Hematopoietic multipotent progenitor cell treated with erythropoietin and hydrocortisone succinate and interleukin-3 and kit ligand, for 4 days (in vitro differentiated cells): ENCODE results near the gene LIX1.
"Not testable (repeated sequence)": the region's sequence is repeated elsewhere in the genome, so short reads cannot be mapped to it uniquely, and the experiment has no call there.

Experiments used
- DNase-seq: peaks from one replicate; pipeline ENCODE4 v3.0.0-alpha.2; 2015

The LIX1 gene

GRCh38 chr5:97101189-97101910 lies 41.1 kb downstream of the LIX1 start:
- no peak for DNase-seq

- no peak for DNase-seq
Measured at GRCh38 chr5:97100476-97100875, 41.9 kb downstream of the LIX1 start.

- DNase-seq = no peak
Measured at GRCh38 chr5:97098922-97099321, 43.5 kb downstream of the LIX1 start.

GRCh38 chr5:97097326-97098230 lies 44.8 kb downstream of the LIX1 start:
- peak; percentile 13 for DNase-seq

- no peak for DNase-seq
Measured at GRCh38 chr5:97096846-97097245, 45.6 kb downstream of the LIX1 start.

GRCh38 chr5:97096191-97096590 lies 46.2 kb downstream of the LIX1 start:
- no peak for DNase-seq

GRCh38 chr5:97095318-97095732 lies 47.1 kb downstream of the LIX1 start:
- DNase-seq = no peak

- DNase-seq = no peak
Measured at GRCh38 chr5:97094579-97095317, 47.7 kb downstream of the LIX1 start.

- DNase-seq = no peak
Measured at GRCh38 chr5:97093193-97093592, 49.2 kb downstream of the LIX1 start.

GRCh38 chr5:97090944-97091343 lies 51.5 kb downstream of the LIX1 start:
- DNase-seq = no peak

GRCh38 chr5:97089149-97089801 lies 53.1 kb downstream of the LIX1 start:
- no peak for DNase-seq

- DNase-seq = peak; percentile 29
Measured at GRCh38 chr5:97088774-97089148, 53.6 kb downstream of the LIX1 start.

- no peak for DNase-seq
Measured at GRCh38 chr5:97087138-97087537, 55.3 kb downstream of the LIX1 start.

GRCh38 chr5:97085459-97086181 lies 56.8 kb downstream of the LIX1 start:
- DNase-seq = no peak

- DNase-seq = not testable (repeated sequence)
Measured at GRCh38 chr5:97084782-97085458, 57.5 kb downstream of the LIX1 start.

GRCh38 chr5:97078958-97079743 lies 63.3 kb downstream of the LIX1 start:
- DNase-seq = no peak

- DNase-seq = no peak
Measured at GRCh38 chr5:97077246-97077645, 65.2 kb downstream of the LIX1 start.

- no peak for DNase-seq
Measured at GRCh38 chr5:97076098-97076497, 66.3 kb downstream of the LIX1 start.

- no peak for DNase-seq
Measured at GRCh38 chr5:97075649-97076048, 66.8 kb downstream of the LIX1 start.

- no peak for DNase-seq
Measured at GRCh38 chr5:97074859-97075489, 67.4 kb downstream of the LIX1 start.
